Loucy (cell line): ENCODE measurements around the gene PIK3R1.

Experiments used
- EZH2phosphoT487 ChIP-seq: fragments of 200-600 bp; IDR thresholded peaks from 2 replicates; pipeline ENCODE4 v1.6.1; 2018; ENCODE audit warnings: antibody characterized with exemption, mild to moderate bottlenecking, moderate library complexity, borderline replicate concordance
- TF ChIP-seq, protein P1 (sequence below): fragments of 200-600 bp; sonication (generic); conservative IDR thresholded peaks from 2 replicates; pipeline ENCODE4 v1.5.1; 2014; ENCODE audit warnings: mild to moderate bottlenecking, antibody characterized with exemption, low read length

GRCh38 chr5:68319706-68320412 is 104.3 kb downstream of the PIK3R1 start:
- TF ChIP-seq, protein P1, sequence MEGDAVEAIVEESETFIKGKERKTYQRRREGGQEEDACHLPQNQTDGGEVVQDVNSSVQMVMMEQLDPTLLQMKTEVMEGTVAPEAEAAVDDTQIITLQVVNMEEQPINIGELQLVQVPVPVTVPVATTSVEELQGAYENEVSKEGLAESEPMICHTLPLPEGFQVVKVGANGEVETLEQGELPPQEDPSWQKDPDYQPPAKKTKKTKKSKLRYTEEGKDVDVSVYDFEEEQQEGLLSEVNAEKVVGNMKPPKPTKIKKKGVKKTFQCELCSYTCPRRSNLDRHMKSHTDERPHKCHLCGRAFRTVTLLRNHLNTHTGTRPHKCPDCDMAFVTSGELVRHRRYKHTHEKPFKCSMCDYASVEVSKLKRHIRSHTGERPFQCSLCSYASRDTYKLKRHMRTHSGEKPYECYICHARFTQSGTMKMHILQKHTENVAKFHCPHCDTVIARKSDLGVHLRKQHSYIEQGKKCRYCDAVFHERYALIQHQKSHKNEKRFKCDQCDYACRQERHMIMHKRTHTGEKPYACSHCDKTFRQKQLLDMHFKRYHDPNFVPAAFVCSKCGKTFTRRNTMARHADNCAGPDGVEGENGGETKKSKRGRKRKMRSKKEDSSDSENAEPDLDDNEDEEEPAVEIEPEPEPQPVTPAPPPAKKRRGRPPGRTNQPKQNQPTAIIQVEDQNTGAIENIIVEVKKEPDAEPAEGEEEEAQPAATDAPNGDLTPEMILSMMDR: no peak
- no peak for TF ChIP-seq EZH2phosphoT487
